ENCODE data around the gene MITF. TPM values are rescaled to one million over a fixed set of nuclear protein-coding genes. Genes with fewer than 3 reads are reported as not detected.

The MITF gene
- total RNA-seq, 1 experiment from 2014 or later = 1.9 TPM

DNA sequence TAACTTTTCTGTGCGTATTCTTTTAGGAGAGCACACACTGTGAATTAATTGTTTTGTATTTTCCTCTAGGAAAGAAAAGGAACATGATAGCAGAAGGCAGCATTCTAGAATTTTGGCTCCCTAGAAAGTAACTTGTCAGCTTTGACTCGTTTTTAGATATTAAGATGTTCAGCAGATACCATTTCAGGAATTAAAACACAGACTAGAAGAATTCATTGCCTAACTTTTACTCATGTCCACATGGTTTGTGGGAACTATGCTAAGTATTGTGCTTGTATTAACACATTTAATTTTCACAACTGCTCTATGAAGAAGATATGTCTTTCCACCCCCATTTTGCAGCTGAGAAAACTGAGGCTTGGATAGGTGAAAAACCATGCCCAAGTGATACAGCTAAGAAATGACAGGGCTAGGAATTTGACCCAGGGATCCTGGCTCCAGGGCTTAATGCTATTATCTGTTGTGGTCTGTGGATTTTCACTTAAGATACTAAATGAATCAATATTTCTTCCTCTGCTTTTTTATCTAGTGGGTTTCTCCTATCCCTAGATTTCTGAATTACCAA is 128.8 kb downstream of the MITF start:
- no peak for DNase-seq (ENCODE audit: low read depth, low spot score)
- no peaks in the 10 kb centered on the region for H3K4me1 ChIP-seq (ENCODE audit: control insufficient read depth in 1 of 2, insufficient read depth in 2 of 2, low read length in 2 of 2)
- TF ChIP-seq YY1 (IDR thresholded peaks at IDR 0.05; ENCODE audit: extremely low read depth, insufficient replicate concordance, low read depth, low read length) = no peak
- TF ChIP-seq CBX3 (IDR thresholded peaks at IDR 0.05; ENCODE audit: low read depth) = no peak
- TF ChIP-seq SP1 (IDR thresholded peaks at IDR 0.05; ENCODE audit: low read depth) = no peak
- no peak for TF ChIP-seq POLR2AphosphoS5 (IDR thresholded peaks at IDR 0.05; ENCODE audit: low read depth, low read length)
- TF ChIP-seq EZH2phosphoT487 (IDR thresholded peaks at IDR 0.05; ENCODE audit: borderline replicate concordance) = no peak
- TF ChIP-seq, protein P1, sequence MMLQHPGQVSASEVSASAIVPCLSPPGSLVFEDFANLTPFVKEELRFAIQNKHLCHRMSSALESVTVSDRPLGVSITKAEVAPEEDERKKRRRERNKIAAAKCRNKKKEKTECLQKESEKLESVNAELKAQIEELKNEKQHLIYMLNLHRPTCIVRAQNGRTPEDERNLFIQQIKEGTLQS (IDR thresholded peaks at IDR 0.05) = no peak
- no peak for TF ChIP-seq ZFX (IDR thresholded peaks at IDR 0.05)
- no peak for TF ChIP-seq SRF (IDR thresholded peaks at IDR 0.05; ENCODE audit: low read depth)
- no peak for TF ChIP-seq POLR2A (IDR thresholded peaks at IDR 0.05; ENCODE audit: borderline replicate concordance, extremely low read depth, insufficient read depth, insufficient read length)
- no peak for TF ChIP-seq EGR1 (IDR thresholded peaks at IDR 0.05; ENCODE audit: low read depth)
- no peak for TF ChIP-seq SIN3A (IDR thresholded peaks at IDR 0.05; ENCODE audit: low read depth)
- TF ChIP-seq JUND (IDR thresholded peaks at IDR 0.05) = no peak

More for the DNA sequence above, 128.8 kb downstream of the MITF start:
- intact Hi-C loops (cut with micrococcal nuclease) = no loop called here
- ChIA-PET RAD21 (ENCODE audit: low non-redundant PET in 1 of 2, low total read pairs in 2 of 2, uncharacterized antibody in 2 of 2, unreplicated experiment in 2 of 2) (no interaction called here), CTCF (no interaction called here), POLR2A (no interaction called here)
- Histone ChIP-seq H3K9me2 (ENCODE audit: insufficient read depth) (no peaks in the 10 kb centered on the region), H3K79me2 (ENCODE audit: insufficient read depth, low read length) (no peaks in the 10 kb centered on the region), H3K9me3 (ENCODE audit: control insufficient read depth in 1 of 2, insufficient read depth in 1 of 2, low read depth in 1 of 2, low read length in 2 of 2) (0 out of 4 replicates have a peak, but pooled peaks cover 0 to 2% of the 10 kb centered on the region in 2 experiments), H3K36me3 (ENCODE audit: control insufficient read depth in 1 of 2, insufficient read depth in 2 of 2, low read length in 2 of 2) (no peaks in the 10 kb centered on the region), H3K4me3 (replicated peaks in 1 of 2; ENCODE audit: low read depth in 1 of 2, low read length in 2 of 2) (no peak overlapping the region), H3K27ac (ENCODE audit: low read depth, low read length) (no peak overlapping the region), H2AFZ (ENCODE audit: low read depth, low read length, poor library complexity, severe bottlenecking) (no peak overlapping the region), H4K20me1 (ENCODE audit: insufficient read depth) (no peaks in the 10 kb centered on the region), H3K9ac (ENCODE audit: low read length) (no peak overlapping the region), H3K4me2 (ENCODE audit: low read length) (no peak overlapping the region), H3K27me3 (ENCODE audit: insufficient read depth, low read length) (no peaks in the 10 kb centered on the region)
- no peak for ATAC-seq
- BruUV-seq (replicated peaks) = no TSS peak

All from HCT116 (cell line).